Activated T-cell treated with anti-CD3 and anti-CD28 coated beads for 48 hours (primary cell): ENCODE measurements around the gene DPF3.

Experiments
- DNase-seq: peaks from one replicate; pipeline ENCODE4 v3.0.0-alpha.2; 2020; ENCODE audit warnings: low read depth

The DPF3 gene

GRCh38 chr14:72614365-72614764, 279.5 kb downstream of the DPF3 start:
- DNase-seq: no peak

GRCh38 chr14:72613975-72614319, 280.0 kb downstream of the DPF3 start:
- DNase-seq: no peak

GRCh38 chr14:72613231-72613974, 280.5 kb downstream of the DPF3 start:
- no peak for DNase-seq

- no peak for DNase-seq
Observed at GRCh38 chr14:72612041-72612440, 281.9 kb downstream of the DPF3 start.

- DNase-seq: no peak
Observed at GRCh38 chr14:72611506-72611905, 282.4 kb downstream of the DPF3 start.

- DNase-seq: no peak
Observed at GRCh38 chr14:72610831-72611200, 283.1 kb downstream of the DPF3 start.

GRCh38 chr14:72610096-72610830, 283.6 kb downstream of the DPF3 start:
- no peak for DNase-seq

GRCh38 chr14:72609205-72609916, 284.5 kb downstream of the DPF3 start:
- DNase-seq: no peak

GRCh38 chr14:72608391-72609204, 285.3 kb downstream of the DPF3 start:
- DNase-seq: no peak

- DNase-seq: no peak
Observed at GRCh38 chr14:72607386-72608130, 286.3 kb downstream of the DPF3 start.

- no peak for DNase-seq
Observed at GRCh38 chr14:72606879-72607278, 287.0 kb downstream of the DPF3 start.

- DNase-seq: no peak
Observed at GRCh38 chr14:72605921-72606220, 288.0 kb downstream of the DPF3 start.

GRCh38 chr14:72605096-72605920, 288.6 kb downstream of the DPF3 start:
- DNase-seq: no peak

- no peak for DNase-seq
Observed at GRCh38 chr14:72604133-72604532, 289.8 kb downstream of the DPF3 start.

GRCh38 chr14:72603639-72604038, 290.3 kb downstream of the DPF3 start:
- DNase-seq: no peak

- no peak for DNase-seq
Observed at GRCh38 chr14:72600551-72601330, 293.2 kb downstream of the DPF3 start.

GRCh38 chr14:72599579-72600470, 294.1 kb downstream of the DPF3 start:
- no peak for DNase-seq

GRCh38 chr14:72598306-72598705, 295.6 kb downstream of the DPF3 start:
- DNase-seq: no peak
